ENCODE measurements around the gene SLC22A1.
"Not testable (repeated sequence)": the region's sequence is repeated elsewhere in the genome, so short reads cannot be mapped to it uniquely, and the experiment has no call there.

SLC22A1 gene

DNA sequence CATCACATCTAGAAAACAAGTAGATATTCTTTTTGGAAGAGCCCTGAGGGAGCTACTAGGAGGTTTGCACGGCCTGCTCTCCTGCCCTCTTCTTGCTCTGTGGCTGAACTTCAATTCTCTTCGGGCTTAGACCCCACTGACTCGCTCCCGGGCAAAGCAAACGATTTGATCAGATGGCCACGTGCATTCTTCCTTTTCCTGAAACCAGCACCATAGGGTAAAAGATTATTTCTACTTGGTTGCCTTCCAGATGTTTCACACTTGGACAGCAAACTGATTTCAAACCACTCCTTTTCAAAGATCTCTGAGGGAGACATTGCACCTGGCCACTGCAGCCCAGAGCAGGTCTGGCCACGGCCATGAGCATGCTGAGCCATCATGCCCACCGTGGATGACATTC is at the start of gene SLC22A1:
Gene SLC22A1 (plus strand): TSS at position 258 of the 400 bp plus-strand sequence. CDS start 121 bp downstream, at position 379.
- DNase-seq, result no peak

- DNase-seq, result no peak
Observed at GRCh38 chr6:160073272-160073671, 48.3 kb upstream of the SLC22A1 start.

DNA sequence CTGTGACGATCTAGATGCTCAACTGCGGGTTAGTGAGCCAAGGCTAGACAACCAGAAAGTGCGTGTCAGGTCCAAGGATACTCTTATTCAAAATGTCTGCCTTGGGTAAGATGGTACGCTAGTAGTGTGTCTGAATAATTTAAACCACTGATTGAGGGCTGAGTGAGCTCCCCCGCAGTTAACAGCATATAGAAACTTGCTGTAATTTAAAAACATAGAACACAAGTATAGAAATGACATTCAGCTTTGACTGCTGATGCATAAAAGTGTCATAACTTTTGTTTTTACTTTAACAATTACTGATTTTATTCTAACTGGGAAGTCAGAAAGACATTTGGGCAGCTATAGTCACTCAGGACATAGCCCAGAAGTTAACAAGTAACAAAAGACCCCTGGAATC is 45.6 kb upstream of the SLC22A1 start:
- DNase-seq, result no peak

DNA sequence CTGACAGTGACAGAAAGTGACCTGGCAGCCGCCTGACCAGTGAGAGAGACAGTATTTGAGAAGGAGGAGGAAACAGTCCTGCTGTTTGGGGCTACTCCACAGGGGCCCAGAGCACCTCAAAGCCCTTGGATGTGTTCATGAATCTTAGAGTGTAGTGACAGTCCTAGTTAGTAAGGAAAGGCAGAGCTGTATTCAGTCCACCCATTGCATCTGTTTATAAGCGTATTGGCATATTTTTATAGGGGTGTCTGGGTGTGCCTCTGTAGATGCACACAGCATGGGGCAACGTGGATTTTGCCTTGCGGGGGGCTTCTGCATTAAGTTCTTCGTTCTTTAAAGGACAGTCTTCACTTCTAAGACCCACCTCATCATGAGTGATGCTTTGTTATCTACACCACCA is 44.6 kb upstream of the SLC22A1 start:
- no peak for DNase-seq

GRCh38 chr6:160077526-160077925 is 44.1 kb upstream of the SLC22A1 start:
- no peak for DNase-seq

DNA sequence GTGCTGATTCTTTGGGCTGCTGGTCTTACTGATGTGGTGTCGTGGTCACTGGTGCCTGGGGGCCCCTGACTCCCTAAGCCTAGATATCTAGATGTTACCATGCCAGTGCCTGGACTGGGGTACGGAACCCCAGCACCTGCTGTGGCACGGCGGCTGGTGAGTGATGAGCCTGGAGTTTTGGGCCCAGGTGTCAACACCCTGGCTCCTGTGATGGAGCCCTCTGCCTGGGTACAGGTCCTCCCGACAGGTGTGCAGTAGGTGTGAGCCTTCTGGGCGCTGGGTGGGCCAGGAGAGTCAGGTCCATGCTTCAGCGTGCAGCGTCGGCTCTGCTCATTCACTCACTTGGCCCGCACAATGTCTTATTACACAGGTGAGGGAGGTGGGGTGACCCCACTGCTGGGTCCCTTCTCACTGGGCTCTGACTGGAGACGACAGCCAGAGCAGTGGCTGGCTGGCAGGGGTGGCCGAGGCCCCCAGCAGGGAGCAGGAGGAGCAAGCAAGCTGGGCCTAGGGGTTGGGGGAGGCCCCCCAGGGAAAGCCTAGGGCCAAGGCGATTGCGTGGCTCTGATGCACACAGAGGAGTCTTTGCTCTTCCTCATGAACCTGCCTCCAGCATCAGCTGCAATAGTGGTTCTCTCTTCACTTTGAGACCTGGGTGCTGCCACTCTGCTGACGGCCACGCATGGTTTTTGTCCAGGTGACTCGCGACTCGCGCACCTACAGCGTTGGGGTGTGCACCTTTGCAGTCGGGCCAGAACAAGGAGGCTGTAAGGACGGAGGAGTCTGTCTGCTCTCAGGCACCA is 42.5 kb upstream of the SLC22A1 start:
- DNase-seq, result no peak

DNA sequence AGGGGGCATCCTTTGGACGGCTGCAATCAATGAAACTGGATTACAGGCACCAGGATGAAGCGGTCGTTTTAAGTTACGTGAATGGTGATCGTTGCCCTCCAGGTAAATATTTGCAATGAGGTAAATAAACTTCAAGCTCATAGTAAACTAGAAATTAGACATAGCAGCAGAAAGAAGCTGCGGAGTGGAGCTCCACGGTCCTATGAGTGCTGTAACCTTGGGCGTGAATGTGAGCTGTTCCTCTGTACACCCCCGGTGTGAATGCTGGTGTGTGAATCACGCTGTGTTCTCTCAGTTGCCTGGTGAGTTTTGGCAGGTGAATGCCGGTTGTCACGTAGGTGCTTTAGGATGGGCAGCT is 42.0 kb upstream of the SLC22A1 start:
- no peak for DNase-seq

DNA sequence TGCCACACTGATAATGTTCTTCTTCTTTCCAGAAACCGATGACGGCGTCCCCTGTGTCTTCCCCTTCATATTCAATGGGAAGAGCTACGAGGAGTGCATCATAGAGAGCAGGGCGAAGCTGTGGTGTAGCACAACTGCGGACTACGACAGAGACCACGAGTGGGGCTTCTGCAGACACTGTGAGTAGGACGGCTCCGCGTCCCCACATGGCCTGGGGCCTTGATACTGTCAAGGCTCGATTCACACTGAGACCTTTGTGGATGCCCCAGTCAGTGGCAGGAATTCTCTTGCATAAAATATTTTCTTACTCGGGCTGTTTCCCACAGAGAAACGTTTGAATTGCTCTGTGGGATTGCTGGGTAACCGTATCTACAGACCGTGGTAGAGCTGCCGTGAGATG is 41.5 kb upstream of the SLC22A1 start:
- DNase-seq, result no peak

DNA sequence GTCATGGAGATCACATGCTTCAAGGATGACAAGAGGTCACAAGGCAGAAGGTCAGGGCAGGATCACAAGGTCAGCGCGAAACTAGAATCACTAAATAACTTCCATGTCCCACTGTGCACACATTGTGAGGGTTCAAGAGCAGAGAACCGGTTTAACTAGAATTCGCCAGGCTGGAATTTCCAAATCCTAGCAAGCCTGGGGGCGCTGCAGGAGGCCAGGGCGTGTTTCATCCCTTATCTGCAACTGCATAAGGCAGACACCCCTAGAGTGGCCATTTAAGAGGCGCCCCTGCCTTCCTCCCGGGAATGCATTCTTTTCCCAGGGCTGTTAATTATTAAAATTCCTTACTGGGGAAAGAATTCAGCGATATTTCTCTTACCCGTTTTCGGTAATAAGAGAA is 40.2 kb upstream of the SLC22A1 start:
- DNase-seq, result no peak

DNA sequence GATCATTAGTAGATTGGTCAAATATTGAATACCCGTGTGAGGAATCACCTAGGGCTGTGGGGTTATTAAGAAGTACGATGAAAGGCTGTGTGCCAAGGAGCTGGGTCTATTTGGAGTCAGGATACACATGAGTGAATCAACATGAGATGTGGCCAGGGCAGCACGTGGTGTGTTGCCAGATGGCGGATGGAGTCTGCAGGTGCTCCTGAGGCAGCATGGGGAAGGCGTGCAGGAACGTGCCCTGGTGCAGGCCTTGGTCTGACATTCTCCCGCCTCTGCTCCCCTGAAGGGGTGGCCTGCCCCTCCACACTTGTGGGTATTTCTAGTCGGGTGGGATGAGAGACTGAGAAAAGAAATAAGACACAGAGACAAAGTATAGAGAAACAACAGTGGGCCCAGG is 39.0 kb upstream of the SLC22A1 start:
- no peak for DNase-seq

DNA sequence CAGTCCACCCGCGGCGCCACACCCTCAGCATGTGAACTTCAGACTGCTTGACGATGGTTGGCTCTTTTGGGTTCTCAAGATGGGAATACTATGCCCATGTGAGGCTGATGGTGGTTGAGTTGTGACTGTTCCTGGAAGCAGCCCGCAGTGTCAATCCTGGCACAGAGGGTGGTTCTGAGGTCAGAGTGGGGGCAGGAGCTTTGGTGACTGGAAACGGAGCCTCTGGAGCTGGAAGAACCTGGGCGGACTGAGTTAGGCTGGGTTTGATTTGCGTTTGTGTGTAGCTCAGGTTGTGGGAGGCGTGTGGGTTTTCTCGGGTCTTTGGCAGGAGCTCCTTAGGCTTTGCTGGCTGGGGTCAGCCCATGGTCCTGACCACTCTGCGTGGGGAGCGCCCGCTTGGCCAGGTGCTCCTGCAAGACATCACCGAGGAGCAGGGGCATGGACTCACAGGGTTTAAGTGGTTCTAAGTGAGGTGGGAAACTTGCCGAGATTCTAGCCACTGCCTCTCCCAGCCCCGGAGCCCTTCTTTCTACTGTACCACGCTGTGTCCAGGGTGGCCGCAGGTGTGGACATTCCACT is 37.3 kb upstream of the SLC22A1 start:
- no peak for DNase-seq

DNA sequence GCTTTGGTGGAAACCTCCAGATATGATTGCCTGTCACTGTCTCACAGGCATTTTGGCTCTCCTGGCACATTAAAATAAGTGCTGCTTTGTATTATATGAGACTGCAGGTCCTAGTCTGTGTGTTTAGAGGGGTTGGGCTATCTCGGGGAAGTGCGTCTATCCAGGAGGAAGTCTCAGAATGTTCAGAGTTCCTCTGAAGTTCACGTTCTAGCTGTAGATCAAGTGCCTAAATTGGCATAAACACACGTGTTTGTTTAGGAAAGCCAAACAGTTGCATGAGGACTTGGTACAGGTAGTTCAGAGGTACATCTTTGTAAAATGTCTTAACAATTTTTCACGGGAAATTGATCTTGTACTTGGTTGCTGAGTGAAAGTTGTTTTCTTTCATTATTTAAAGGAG is 36.4 kb upstream of the SLC22A1 start:
- no peak for DNase-seq

DNA sequence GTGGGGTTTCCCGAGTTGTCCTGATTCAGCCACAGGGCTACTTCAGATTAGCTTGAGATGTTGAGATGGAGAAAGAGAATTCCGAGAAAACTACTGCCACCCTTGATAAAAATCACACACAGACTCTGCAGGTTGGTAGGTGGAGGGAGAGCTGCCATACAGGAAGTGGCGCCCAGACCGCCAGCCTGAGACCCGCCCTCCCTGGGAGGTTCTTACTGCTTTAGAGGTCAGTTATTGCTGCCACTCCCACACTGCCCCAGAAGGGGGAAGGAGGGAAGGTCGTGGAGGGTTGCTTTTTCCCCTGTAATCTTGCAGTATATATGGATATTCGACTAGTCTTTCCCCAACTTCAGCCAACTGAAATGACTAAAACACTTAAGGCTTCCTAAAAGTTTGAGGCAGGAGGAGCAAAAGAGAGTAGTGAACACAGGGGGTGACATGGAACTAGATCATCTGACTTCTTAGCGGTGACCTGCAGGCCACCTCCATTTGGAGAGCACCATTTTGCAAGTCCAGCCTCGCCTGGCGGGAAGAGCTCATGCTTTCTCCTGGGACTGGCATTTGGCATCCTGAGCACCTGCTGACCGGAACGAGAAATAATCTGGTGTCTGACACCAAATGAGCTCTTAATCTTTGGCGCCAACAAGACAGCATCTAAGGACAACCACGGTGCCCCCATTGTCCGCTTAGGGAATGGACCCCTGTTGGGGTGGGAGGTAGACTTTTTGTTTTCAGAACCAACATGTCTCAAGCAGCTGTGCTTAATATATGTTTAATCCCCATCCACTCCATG is 35.7 kb upstream of the SLC22A1 start:
- DNase-seq, result no peak

GRCh38 chr6:160086754-160087153 is 34.9 kb upstream of the SLC22A1 start:
- DNase-seq, result no peak

GRCh38 chr6:160088069-160088783 is 33.4 kb upstream of the SLC22A1 start:
- DNase-seq, result no peak

DNA sequence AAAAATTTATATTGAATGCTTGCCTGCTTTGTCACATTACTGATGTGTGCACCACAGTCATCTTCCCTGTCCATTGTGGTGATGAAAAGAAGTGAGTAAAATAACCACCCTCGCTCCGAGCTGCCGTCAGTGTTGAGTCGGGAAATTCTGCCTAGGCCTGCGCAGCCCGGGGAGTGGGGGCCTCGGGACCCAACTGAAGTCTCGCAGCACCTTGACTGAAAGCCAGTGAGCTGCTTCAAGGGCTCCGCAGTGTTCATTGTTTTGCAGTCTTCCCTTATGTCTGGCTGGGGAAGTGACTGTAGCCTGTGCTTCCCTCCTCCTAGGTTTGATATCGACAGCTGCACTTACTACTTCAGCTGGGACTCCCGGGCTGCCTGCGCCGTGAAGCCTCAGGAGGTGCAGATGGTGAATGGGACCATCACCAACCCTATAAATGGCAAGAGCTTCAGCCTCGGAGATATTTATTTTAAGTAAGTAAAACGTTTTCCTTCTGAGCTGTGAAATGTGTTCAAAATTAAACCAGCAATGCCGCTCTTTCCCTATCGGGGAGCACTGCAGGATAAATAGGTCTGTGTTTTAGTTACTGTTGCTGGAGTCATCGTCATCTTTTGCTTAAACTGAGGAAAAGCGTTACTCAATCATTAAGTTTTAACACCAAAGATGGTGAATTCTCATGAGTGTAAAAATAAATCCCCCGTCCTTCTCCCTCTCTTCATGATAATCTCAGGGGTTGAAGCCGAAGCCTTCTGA is 32.7 kb upstream of the SLC22A1 start:
- no peak for DNase-seq

DNA sequence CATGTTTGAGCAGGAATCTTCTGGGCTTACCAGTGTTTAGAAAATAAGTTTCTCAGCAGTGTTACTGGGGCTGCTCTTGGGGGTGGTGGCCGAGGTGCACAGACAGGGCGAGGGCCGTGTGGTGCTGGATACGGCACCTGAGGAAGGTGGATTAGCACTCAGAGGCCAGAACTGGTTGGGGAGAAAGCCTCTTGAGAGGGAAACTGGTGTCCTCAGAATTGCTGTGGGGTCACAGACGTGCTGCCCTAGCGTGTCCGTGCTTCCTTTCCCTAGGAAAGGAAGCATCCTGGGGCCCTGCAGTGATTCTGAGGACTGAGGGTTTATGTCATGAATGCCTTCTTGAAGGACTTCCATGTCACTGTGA is 32.1 kb upstream of the SLC22A1 start:
- DNase-seq, result no peak

DNA sequence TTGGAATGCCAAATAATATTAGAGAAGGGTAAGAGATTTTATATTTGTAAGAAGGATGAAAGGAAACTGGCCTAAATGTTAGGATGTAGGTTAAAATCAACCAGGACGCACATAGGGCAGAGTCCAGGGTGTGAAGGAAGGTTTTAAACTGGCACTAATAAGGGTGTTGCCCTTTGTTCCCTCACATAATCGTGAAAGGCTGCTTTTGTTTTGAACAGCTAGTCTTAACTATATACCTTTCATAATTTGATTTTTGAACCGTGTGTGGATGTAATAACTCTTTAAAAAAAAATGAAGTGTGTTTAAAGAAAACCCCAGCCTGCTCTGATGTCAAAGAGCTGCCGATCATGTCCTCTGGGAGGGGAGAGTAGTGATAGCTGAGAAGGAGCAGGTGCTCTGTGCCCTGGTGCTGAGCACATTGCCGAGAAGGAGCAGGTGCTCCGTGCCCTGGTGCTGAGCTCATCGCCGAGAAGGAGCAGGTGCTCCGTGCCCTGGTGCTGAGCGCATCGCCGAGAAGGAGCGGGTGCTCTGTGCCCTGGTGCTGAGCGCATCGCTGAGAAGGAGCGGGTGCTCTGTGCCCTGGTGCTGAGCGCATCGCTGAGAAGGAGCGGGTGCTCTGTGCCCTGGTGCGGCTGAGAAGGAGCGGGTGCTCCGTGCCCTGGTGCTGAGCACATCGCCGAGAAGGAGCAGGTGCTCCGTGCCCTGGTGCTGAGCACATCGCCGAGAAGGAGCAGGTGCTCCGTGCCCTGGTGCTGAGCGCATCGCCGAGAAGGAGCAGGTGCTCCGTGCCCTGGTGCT is 31.0 kb upstream of the SLC22A1 start:
- not testable (repeated sequence) for DNase-seq

DNA sequence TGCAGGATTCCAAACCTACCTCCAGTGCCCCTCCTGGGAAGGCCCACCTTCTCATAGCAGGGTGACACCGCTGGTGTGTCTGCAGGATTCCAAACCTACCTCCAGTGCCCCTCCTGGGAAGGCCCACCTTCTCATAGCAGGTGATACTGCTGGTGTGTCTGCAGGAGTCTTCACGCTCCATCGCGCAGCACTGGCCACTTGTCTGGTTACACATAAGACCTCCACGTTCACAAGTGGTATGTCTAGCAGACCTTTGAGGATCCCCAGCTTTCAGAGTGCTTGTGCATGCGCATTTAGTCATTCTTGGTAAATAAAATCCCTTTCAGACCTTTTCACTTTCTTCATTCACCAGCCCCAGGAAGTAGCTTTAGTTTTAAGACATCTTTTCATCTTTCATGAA is 29.4 kb upstream of the SLC22A1 start:
- not testable (repeated sequence) for DNase-seq

DNA sequence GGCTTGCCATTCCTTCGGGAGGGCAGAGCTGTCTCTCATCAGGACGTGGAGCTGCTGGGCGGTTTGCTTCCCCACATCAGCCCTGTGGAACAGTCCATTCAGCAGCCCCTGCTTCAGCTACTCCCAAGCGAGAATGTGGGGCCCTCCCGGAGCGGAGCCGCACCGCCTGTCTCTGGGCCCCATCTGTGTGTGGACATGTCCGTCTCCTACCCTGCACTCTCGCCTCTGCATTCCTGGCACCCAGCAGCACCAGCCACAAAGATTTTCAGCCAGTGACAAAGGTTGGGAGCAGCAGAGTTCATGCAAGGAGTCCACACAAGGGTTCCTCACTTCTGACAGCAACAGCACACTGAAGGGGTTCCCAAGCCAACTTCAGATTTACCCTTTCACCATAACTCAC is 29.0 kb upstream of the SLC22A1 start:
- no peak for DNase-seq

- DNase-seq, result no peak
Observed at GRCh38 chr6:160093061-160093460, 28.6 kb upstream of the SLC22A1 start.

DNA sequence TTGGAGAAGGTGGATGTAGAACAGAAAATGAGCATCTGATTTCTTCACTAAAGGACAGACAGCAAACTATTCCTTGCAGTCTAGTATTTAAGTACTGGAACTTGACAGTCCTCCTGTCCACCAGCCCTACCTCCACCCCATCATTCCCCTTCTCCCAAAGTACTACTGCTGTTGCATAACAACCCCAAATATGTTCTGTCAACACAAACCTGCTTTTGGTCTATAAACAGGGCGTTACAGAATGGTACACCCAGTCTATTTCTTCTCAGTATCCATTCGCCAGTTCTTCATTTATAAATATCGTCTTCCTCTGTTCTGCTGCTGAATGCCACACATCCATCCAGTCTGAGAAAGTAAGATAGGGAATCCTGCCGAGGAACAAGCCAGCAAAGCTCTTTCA is 27.7 kb upstream of the SLC22A1 start:
- no peak for DNase-seq
